Measurements from ENCODE around the gene ELFN1.

DNA sequence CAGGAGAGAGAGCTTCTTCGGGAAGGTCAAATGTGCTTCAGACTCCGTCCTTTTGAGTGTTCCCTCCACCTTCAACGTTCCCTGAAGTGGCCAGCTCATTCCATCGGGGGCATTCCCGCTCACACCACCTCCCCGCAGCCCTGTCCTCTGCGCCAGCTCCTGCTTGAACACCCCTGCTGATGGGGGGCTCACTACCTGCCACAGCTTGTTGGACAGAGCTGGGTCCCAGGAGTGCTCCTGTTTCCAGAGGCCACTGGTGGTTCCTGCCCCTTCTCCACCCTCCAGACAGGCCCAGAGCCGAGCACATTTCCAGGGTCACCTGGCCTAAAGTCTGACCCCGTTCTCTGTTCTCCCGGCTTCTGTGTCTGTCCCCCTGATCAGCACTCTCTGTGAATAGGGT lies 67.4 kb downstream of the ELFN1 start:
- TF ChIP-seq, protein P1, sequence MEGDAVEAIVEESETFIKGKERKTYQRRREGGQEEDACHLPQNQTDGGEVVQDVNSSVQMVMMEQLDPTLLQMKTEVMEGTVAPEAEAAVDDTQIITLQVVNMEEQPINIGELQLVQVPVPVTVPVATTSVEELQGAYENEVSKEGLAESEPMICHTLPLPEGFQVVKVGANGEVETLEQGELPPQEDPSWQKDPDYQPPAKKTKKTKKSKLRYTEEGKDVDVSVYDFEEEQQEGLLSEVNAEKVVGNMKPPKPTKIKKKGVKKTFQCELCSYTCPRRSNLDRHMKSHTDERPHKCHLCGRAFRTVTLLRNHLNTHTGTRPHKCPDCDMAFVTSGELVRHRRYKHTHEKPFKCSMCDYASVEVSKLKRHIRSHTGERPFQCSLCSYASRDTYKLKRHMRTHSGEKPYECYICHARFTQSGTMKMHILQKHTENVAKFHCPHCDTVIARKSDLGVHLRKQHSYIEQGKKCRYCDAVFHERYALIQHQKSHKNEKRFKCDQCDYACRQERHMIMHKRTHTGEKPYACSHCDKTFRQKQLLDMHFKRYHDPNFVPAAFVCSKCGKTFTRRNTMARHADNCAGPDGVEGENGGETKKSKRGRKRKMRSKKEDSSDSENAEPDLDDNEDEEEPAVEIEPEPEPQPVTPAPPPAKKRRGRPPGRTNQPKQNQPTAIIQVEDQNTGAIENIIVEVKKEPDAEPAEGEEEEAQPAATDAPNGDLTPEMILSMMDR (IDR thresholded peaks at IDR 0.05; ENCODE audit: low read depth, low read length, missing input control), result no peak
- TF ChIP-seq, protein P2, sequence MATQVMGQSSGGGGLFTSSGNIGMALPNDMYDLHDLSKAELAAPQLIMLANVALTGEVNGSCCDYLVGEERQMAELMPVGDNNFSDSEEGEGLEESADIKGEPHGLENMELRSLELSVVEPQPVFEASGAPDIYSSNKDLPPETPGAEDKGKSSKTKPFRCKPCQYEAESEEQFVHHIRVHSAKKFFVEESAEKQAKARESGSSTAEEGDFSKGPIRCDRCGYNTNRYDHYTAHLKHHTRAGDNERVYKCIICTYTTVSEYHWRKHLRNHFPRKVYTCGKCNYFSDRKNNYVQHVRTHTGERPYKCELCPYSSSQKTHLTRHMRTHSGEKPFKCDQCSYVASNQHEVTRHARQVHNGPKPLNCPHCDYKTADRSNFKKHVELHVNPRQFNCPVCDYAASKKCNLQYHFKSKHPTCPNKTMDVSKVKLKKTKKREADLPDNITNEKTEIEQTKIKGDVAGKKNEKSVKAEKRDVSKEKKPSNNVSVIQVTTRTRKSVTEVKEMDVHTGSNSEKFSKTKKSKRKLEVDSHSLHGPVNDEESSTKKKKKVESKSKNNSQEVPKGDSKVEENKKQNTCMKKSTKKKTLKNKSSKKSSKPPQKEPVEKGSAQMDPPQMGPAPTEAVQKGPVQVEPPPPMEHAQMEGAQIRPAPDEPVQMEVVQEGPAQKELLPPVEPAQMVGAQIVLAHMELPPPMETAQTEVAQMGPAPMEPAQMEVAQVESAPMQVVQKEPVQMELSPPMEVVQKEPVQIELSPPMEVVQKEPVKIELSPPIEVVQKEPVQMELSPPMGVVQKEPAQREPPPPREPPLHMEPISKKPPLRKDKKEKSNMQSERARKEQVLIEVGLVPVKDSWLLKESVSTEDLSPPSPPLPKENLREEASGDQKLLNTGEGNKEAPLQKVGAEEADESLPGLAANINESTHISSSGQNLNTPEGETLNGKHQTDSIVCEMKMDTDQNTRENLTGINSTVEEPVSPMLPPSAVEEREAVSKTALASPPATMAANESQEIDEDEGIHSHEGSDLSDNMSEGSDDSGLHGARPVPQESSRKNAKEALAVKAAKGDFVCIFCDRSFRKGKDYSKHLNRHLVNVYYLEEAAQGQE (IDR thresholded peaks at IDR 0.05), result no peak
- no peak for TF ChIP-seq GABPA (IDR thresholded peaks at IDR 0.05 in 1 of 2, conservative IDR thresholded peaks at IDR 0.05 in 1 of 2)
- TF ChIP-seq TAF1 (conservative IDR thresholded peaks at IDR 0.05), result no peak
